Measurements from ENCODE around the gene DIPK1C.

Gene DIPK1C

DNA sequence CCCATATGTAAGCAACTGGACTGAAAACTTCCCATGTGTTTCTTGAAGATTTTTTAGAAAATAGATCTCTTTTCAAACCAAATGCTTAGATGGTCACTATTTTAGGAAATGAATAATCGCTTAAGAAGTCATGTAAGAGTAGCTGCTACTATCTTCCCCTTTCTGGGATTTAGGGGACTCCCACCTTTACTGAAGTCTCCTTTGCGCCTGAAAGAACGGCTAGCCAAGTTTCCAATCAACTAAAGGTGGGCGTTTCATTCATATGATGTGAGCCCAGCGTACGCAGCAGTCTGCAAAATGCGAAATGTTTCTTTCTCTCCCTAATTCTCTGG is 1.1 kb downstream of the DIPK1C start:
- no peak for DNase-seq (ENCODE audit: low read depth, low spot score)

DNA sequence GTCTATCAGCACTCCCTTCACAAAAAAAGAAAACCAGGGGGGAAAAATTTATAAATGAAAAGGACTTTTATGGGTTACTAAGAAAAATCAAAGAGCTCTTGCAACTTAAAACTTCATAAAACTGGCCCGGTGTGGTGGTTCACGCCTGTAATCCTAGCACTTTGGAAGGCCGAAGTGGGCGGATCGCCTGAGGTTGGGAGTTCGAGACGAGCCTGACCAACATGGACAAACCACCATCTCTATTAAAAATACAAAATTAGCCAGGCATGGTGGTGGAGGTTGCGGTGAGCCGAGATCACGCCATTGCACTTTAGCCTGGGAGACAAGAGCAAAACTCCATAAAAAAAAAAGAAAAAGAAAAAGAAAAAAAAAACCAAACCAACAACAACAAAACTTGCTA is 1.7 kb downstream of the DIPK1C start:
- TF ChIP-seq, protein P1, sequence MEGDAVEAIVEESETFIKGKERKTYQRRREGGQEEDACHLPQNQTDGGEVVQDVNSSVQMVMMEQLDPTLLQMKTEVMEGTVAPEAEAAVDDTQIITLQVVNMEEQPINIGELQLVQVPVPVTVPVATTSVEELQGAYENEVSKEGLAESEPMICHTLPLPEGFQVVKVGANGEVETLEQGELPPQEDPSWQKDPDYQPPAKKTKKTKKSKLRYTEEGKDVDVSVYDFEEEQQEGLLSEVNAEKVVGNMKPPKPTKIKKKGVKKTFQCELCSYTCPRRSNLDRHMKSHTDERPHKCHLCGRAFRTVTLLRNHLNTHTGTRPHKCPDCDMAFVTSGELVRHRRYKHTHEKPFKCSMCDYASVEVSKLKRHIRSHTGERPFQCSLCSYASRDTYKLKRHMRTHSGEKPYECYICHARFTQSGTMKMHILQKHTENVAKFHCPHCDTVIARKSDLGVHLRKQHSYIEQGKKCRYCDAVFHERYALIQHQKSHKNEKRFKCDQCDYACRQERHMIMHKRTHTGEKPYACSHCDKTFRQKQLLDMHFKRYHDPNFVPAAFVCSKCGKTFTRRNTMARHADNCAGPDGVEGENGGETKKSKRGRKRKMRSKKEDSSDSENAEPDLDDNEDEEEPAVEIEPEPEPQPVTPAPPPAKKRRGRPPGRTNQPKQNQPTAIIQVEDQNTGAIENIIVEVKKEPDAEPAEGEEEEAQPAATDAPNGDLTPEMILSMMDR (IDR thresholded peaks at IDR 0.05; ENCODE audit: low read depth, low read length) = no peak
- in situ Hi-C loops (cut with HindIII; ENCODE audit: low sequenced_read_pairs) = no loop called here

More for the DNA sequence above, 1.1 kb downstream of the DIPK1C start:
- in situ Hi-C loops (cut with HindIII; ENCODE audit: low sequenced_read_pairs) = no loop called here
- no peak overlapping the region for H3K4me3 ChIP-seq (ENCODE audit: low read depth, low read length)
- TF ChIP-seq, protein P1 (IDR thresholded peaks at IDR 0.05; ENCODE audit: low read depth, low read length) = no peak

DNA sequence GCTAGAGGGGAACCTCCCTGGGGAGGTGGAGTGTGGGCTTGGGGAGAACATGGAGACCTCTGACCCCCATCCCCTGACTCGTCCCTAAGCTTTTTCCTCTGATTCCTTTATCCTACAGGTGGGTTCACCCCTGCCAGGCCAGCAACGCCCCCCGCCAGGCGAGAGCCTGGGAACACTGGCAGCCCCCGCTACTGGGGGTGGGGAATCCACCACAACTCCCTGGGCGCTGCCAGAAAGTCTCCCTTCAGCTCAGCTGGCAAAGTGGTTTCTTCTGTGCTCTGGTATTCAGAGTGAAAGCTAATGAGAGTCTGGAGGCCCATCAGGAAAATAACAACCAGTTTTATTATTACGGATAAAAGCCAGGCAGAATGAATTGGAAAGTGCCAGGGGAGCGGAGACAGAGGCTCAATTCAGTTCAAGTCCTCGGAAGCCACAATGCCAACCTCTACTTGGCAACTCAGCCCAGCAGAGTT is 2.8 kb downstream of the DIPK1C start:
- no peak overlapping the region for H3K4me3 ChIP-seq (ENCODE audit: low read depth, low read length)
- TF ChIP-seq, protein P1 (IDR thresholded peaks at IDR 0.05; ENCODE audit: low read depth, low read length) = no peak
- DNase-seq (ENCODE audit: low read depth, low spot score) = no peak
- in situ Hi-C loops (cut with HindIII; ENCODE audit: low sequenced_read_pairs) = no loop called here

More for the DNA sequence above, 1.7 kb downstream of the DIPK1C start:
- DNase-seq (ENCODE audit: low read depth, low spot score) = no peak
- no peak overlapping the region for H3K4me3 ChIP-seq (ENCODE audit: low read depth, low read length)

DNA sequence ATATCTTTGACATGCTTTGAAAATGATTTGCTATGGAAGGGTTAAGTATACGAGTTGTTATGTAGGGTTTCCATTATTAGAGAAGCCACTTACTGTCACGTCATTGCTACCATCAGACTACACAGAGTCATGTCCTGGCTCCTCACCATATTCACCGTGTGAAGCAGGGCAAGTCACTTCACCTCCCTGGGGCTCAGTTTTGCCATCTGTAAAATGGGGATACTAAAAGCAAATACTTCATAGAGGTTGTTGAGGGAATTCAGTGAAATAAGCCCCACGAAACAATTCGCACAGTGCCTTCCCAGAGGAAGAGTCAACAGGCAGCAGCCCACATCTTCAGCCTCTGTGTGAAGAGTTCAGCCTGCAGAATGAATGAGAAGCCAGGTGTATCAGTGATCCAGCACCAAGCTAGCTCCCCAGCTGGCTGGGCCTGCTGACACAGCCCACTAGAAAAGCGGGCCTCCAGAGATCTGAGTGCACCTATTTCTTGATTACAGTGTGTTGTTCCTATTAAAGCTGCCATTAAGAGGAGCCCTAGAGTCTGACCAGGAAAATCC is 3.4 kb downstream of the DIPK1C start:
- no peak for DNase-seq (ENCODE audit: low read depth, low spot score)
- in situ Hi-C loops (cut with HindIII; ENCODE audit: low sequenced_read_pairs) = no loop called here
- H3K4me3 ChIP-seq (ENCODE audit: low read depth, low read length) = no peak overlapping the region
- TF ChIP-seq, protein P1 (IDR thresholded peaks at IDR 0.05; ENCODE audit: low read depth, low read length) = no peak

DNA sequence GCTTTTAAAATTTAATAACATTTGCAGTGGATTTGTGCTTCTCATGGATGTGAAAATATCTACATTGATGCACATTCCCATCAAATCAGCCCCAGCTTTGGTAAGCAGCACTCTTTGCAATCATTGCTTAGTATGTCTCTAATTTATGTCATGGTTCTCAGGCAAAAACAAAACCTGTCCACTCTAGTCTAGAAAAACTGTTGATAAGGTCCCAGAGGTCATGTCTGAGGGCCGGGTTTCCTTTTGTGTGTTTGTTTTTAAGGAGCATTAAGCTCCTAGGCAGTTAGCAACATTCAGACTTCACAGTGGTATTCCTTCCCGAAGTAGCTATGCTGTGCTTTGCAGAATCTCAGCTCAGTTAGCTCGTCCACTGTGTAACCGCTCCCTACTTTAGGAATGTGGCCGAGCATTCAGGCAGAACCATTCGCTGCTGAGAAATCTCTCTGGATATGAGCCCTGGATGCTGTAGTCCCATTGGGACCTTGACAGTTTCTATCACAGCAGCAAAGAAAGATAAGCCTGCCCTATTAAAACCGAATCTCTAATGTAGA is 4.0 kb downstream of the DIPK1C start:
- no peak for DNase-seq (ENCODE audit: low read depth, low spot score)
- H3K4me3 ChIP-seq (ENCODE audit: low read depth, low read length) = no peak overlapping the region
- TF ChIP-seq, protein P1 (IDR thresholded peaks at IDR 0.05; ENCODE audit: low read depth, low read length) = no peak
- in situ Hi-C loops (cut with HindIII; ENCODE audit: low sequenced_read_pairs) = no loop called here

DNA sequence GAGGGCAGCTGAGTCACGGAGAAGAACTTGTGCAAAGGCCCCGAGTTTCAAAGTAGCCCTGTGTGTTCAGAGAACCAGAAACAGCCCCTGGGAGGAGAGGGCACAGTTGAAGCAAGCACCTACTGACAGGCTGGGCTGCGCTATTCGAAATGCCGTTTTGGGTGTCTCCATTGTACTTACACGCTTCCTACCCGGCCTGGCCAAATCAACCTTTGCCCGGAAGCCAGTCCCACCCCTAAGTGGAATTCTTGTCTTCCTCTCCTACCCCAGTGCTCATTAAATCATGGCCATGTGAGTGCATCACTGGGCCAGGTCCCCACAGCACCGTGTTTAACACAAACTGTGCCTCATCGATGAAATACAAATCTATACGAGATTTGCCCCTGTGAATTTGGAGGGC is 6.0 kb downstream of the DIPK1C start:
- TF ChIP-seq, protein P1 (IDR thresholded peaks at IDR 0.05; ENCODE audit: low read depth, low read length) = no peak
- no peak overlapping the region for H3K4me3 ChIP-seq (ENCODE audit: low read depth, low read length)
- DNase-seq (ENCODE audit: low read depth, low spot score) = no peak
- in situ Hi-C loops (cut with HindIII; ENCODE audit: low sequenced_read_pairs) = no loop called here

Data from astrocyte of the spinal cord (primary cell).